Smooth muscle cell (in vitro differentiated cells): ENCODE results near the gene IRF9. TPM values are rescaled to one million over a fixed set of nuclear protein-coding genes. Genes with fewer than 3 reads are reported as not detected.

Experiments
- DNase-seq: peaks from one replicate; lab custom pipeline; 2025; ENCODE audit not compliant: unreplicated experiment; lab: John Stamatoyannopoulos, UW
- H2AFZ ChIP-seq: fragments of 200-600 bp; sonication (generic); 2 replicates; pipeline ENCODE4 v1.6.0; 2016; ENCODE audit warnings: antibody characterized with exemption, low read depth, mild to moderate bottlenecking
- H3F3A ChIP-seq: fragments of 200-600 bp; sonication (generic); 2 replicates; pipeline ENCODE4 v1.6.0; 2017; ENCODE audit warnings: antibody characterized with exemption, low read depth
- H3K27ac ChIP-seq: fragments of 200-600 bp; sonication (generic); 2 replicates; pipeline ENCODE4 v1.5.1; 2016; ENCODE audit warnings: low read depth, mild to moderate bottlenecking
- H3K27me3 ChIP-seq: fragments of 200-600 bp; sonication (generic); 2 replicates; pipeline ENCODE4 v1.6.1; 2016; ENCODE audit warnings: low read depth, mild to moderate bottlenecking
- H3K36me3 ChIP-seq: fragments of 200-600 bp; sonication (generic); 2 replicates; pipeline ENCODE4 v1.5.1; 2016; ENCODE audit warnings: low read depth
- H3K4me1 ChIP-seq: fragments of 200-600 bp; sonication (generic); 2 replicates; pipeline ENCODE4 v1.5.1; 2016; ENCODE audit warnings: low read depth
- H3K4me2 ChIP-seq: fragments of 200-600 bp; sonication (generic); 2 replicates; pipeline ENCODE4 v1.6.0; 2016; ENCODE audit warnings: mild to moderate bottlenecking
- H3K4me3 ChIP-seq: fragments of 200-600 bp; sonication (generic); 2 replicates; pipeline ENCODE4 v1.5.1; 2016; ENCODE audit warnings: mild to moderate bottlenecking
- H3K79me2 ChIP-seq: fragments of 200-600 bp; sonication (generic); 2 replicates; pipeline ENCODE4 v1.6.0; 2016; ENCODE audit warnings: low read depth, mild to moderate bottlenecking
- H3K9ac ChIP-seq: fragments of 200-600 bp; sonication (generic); 2 replicates; pipeline ENCODE4 v1.6.0; 2016; ENCODE audit warnings: low read depth
- H3K9me3 ChIP-seq: fragments of 200-600 bp; sonication (generic); replicated peaks from 2 replicates; pipeline ENCODE4 v1.5.1; 2016; ENCODE audit warnings: low read depth
- H4K20me1 ChIP-seq: fragments of 200-600 bp; sonication (generic); 2 replicates; pipeline ENCODE4 v1.6.0; 2016; ENCODE audit warnings: low read depth
- WGBS: methylation state at CpG from one replicate; pipeline ENCODE4 v1.1.7; 2016; ENCODE audit warnings: low lambda C conversion rate; 5-methylcytosine and 5-hydroxymethylcytosine counted together
- polyA plus RNA-seq: library from polyadenylated mRNA; unstranded; fragments of >200 nt; fragmentation: Nextera tagmentation; extraction: Ambion mirVana; gene quantifications from 2 replicates; pipeline ENCODE4 v1.2.1, GENCODE V29; 2016
- total RNA-seq: library from RNA; depleted of rRNA; stranded (reverse); fragments of >200 nt; gene quantifications from 2 replicates; pipeline ENCODE4 v1.2.3, GENCODE V29; 2014
- TF ChIP-seq, protein P1 (sequence below): fragments of 200-600 bp; sonication (generic); IDR thresholded peaks from 2 replicates; pipeline ENCODE4 v1.5.1; 2017; ENCODE audit warnings: borderline replicate concordance, mild to moderate bottlenecking, antibody characterized with exemption; ENCODE audit not compliant: insufficient read depth, poor library complexity, severe bottlenecking

The IRF9 gene
- total and polyA plus RNA-seq, 2 experiments from 2014 or later = 42.0 to 42.7 TPM

DNA sequence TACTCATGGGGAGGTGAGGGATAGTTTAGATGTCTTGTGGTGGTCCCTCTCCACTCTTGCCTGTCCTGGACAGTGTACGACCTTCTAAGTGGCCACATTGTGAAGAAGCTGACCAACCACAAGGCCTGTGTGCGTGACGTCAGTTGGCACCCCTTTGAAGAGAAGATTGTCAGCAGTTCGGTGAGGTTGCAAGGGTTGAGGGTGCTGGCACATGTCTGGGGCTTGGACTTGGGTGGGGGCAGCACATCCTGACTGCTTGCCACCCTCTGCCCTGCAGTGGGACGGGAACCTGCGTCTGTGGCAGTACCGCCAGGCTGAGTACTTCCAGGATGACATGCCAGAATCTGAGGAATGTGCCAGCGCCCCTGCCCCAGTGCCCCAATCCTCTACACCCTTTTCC is 38.2 kb upstream of the IRF9 start:
- no peak overlapping the region for H3K4me2 ChIP-seq
- TF ChIP-seq, protein P1, sequence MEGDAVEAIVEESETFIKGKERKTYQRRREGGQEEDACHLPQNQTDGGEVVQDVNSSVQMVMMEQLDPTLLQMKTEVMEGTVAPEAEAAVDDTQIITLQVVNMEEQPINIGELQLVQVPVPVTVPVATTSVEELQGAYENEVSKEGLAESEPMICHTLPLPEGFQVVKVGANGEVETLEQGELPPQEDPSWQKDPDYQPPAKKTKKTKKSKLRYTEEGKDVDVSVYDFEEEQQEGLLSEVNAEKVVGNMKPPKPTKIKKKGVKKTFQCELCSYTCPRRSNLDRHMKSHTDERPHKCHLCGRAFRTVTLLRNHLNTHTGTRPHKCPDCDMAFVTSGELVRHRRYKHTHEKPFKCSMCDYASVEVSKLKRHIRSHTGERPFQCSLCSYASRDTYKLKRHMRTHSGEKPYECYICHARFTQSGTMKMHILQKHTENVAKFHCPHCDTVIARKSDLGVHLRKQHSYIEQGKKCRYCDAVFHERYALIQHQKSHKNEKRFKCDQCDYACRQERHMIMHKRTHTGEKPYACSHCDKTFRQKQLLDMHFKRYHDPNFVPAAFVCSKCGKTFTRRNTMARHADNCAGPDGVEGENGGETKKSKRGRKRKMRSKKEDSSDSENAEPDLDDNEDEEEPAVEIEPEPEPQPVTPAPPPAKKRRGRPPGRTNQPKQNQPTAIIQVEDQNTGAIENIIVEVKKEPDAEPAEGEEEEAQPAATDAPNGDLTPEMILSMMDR = no peak
- DNase-seq = no peak
- no peaks in the 10 kb centered on the region for H3F3A ChIP-seq
- H3K4me3 ChIP-seq = no peak overlapping the region
- H3K27ac ChIP-seq = no peak overlapping the region
- peaks cover 4% of the 10 kb centered on the region for H3K36me3 ChIP-seq
- H4K20me1 ChIP-seq = no peaks in the 10 kb centered on the region
- no peaks in the 10 kb centered on the region for H3K4me1 ChIP-seq
- H2AFZ ChIP-seq = no peak overlapping the region
- H3K27me3 ChIP-seq = no peaks in the 10 kb centered on the region
- no peak overlapping the region for H3K9ac ChIP-seq
- WGBS = 97% methylated on average over 8 of the region's 8 CpGs
- H3K79me2 ChIP-seq = no peaks in the 10 kb centered on the region
- H3K9me3 ChIP-seq = no peaks in the 10 kb centered on the region

DNA sequence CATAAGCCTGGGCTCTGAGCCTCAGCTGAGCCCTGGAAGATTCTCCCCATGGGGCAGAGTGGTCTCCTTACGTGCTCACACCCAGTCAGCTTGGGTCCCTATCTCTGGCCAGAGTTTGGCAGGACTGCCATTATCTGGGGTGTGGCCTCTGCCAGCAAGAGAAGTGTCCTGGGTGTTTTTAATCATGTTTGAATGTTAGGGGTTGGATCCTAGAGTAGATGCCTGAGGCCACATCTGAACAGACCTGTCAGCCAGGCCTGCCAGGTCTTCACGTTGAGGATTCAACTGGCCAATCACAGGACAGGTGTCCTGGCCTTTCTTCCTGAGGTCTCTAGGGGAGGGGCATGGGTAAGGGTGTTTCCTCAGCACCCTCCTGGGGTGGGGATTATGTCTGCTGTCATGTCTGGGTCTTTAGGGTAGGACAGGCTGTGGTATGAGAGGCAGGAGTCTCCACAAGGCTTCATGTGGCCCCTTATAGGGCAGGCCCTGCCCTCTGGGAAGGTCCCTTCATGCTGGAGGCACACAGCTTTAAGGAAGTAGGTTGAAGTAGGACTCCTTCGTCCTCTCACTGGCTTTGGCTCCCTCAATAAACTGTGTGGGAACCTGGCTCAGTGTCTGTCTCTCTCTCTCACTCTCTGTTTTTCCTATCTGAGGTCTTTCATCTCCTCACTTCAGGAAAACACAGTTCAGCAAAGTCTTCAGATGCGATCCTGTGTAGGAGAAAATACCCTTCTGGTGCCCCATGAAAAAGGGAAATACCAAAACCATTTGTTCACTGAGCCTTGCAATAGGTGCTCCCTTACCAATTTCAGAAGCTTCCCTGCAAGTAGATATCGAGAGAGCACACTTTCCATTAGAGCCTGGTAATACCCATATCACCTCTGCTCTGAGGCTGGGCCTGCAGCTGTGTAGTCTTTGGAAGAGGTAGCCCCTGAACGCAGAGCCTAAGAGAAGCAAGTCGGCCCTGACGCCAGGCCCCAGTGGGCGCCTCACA is 37.3 kb upstream of the IRF9 start:
- TF ChIP-seq, protein P1 = no peak
- no peak overlapping the region for H3K4me3 ChIP-seq
- H3K36me3 ChIP-seq = peaks cover 4% of the 10 kb centered on the region
- H3F3A ChIP-seq = no peaks in the 10 kb centered on the region
- no peak overlapping the region for H3K27ac ChIP-seq
- H3K9me3 ChIP-seq = no peaks in the 10 kb centered on the region
- H3K79me2 ChIP-seq = no peaks in the 10 kb centered on the region
- H2AFZ ChIP-seq = no peak overlapping the region
- H4K20me1 ChIP-seq = no peaks in the 10 kb centered on the region
- DNase-seq = no peak
- no peaks in the 10 kb centered on the region for H3K4me1 ChIP-seq
- H3K9ac ChIP-seq = no peak overlapping the region
- no peak overlapping the region for H3K4me2 ChIP-seq
- H3K27me3 ChIP-seq = no peaks in the 10 kb centered on the region
- WGBS = 91% methylated on average over 9 of the region's 9 CpGs

DNA sequence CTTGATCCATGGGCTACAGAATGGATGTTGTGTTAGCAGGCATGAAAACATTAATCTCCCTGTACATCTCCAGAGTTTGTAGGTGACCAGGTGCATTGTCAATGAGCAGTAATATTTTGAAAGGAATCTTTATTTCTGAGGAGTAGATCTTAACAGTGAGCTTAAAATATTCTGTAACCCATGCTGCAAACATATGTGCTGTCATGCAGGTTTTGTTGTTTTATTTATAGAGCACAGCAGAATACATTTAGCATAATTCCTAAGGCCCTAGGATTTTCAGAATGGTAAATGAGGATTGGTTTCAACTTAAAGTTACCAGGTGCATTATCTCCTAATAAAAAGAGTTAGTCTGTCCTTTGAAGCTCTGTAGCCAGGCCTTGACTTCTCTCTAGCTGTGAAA is 34.1 kb upstream of the IRF9 start:
- H3K9me3 ChIP-seq = no peaks in the 10 kb centered on the region
- no peaks in the 10 kb centered on the region for H3F3A ChIP-seq
- TF ChIP-seq, protein P1 = no peak

More for the DNA sequence above, 34.1 kb upstream of the IRF9 start:
- Histone ChIP-seq H3K9ac (no peak overlapping the region), H3K4me1 (no peaks in the 10 kb centered on the region), H3K36me3 (no peaks in the 10 kb centered on the region), H3K4me3 (no peak overlapping the region), H3K79me2 (no peaks in the 10 kb centered on the region), H4K20me1 (no peaks in the 10 kb centered on the region), H3K4me2 (no peak overlapping the region), H3K27me3 (no peaks in the 10 kb centered on the region), H3K27ac (no peak overlapping the region), H2AFZ (no peak overlapping the region)
- no peak for DNase-seq
